ENCODE measurements around the gene WNT5B.
A peak's percentile ranks its signal among the peaks of the same experiment; 100 is the strongest.

The WNT5B gene

DNA sequence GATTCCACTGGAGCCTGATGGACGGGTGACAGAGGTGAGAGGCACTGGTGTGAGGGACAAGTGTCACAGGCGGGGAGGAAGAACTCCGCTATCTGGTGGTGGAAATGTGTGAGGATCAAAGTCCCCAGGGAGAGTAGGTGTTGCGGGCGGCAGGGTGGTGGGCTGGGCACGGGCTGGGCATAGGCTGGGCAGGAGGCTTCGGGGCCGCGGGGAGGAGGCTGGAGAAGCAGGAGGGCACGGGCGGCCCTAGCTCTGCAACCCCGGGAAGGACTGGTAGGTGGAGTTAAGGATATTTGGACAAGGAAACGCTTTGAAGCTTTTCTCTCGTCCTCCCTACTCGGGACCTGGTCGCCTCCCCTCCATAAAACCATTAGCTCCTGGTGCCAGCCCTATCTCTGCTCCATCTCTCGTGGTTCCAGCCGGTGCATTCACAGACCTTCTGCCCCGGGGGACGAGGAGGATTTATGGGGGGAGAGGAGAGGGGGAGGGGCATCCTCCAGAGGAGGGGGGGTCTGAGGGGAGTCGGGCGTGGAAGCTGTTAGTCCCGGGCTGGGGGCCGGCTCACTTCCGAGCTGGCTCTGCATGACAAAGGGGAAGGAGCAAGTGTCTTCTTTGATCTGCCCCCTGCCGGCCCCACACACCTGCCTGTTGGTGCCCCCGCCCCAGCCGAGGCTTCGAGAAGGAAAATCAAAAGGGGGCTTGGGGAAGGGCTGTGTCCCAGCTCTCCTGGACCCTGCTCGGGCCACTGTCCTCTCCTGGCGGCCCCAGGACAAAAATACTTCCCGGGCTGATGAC lies 504 bp downstream of the WNT5B start:
- peak overlapping the region; percentile 37 for H3K4me3 ChIP-seq (ENCODE audit: low read depth, low read length)
- TF ChIP-seq, protein P1, sequence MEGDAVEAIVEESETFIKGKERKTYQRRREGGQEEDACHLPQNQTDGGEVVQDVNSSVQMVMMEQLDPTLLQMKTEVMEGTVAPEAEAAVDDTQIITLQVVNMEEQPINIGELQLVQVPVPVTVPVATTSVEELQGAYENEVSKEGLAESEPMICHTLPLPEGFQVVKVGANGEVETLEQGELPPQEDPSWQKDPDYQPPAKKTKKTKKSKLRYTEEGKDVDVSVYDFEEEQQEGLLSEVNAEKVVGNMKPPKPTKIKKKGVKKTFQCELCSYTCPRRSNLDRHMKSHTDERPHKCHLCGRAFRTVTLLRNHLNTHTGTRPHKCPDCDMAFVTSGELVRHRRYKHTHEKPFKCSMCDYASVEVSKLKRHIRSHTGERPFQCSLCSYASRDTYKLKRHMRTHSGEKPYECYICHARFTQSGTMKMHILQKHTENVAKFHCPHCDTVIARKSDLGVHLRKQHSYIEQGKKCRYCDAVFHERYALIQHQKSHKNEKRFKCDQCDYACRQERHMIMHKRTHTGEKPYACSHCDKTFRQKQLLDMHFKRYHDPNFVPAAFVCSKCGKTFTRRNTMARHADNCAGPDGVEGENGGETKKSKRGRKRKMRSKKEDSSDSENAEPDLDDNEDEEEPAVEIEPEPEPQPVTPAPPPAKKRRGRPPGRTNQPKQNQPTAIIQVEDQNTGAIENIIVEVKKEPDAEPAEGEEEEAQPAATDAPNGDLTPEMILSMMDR (IDR thresholded peaks at IDR 0.05; ENCODE audit: borderline replicate concordance, insufficient read depth, low read depth, low read length): peak; percentile 26; the same call in 1 of the 2 replicates

DNA sequence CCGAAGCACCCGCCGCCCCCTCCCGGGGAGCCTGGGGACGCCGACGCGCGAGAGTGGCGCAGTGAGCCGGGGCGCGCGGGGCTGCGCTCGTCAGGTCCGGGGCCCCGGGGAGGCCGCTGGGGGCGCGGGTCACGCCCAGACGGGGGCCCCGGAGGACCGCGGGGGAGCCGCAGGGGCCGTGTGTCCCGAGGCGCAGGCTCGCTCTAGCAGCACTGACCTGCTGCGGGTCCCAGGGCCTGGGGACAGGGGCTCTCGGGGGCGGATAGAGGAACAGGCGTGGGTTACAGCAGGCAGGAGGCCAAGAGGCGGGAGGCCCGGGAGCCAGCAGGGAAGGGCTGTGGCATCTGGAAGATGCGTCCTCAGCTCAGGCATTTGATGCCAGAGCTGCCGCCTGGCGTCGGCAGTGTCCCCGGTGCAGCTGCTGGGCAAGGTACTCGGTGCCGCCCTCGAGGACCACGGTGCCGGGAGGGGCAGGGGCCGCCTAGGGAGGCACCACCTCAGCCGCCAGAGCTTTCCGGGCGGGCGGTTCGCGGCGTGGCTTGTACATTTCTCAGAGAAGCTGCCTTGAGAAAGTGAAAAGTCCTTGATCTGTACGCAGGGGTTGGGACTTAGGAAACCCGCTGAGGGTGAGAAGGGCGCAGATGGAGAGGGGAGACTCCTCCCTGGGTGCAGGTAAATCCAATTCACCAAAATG lies 1.2 kb downstream of the WNT5B start:
- peak overlapping the region; percentile 41 for H3K4me3 ChIP-seq (ENCODE audit: low read depth, low read length)
- TF ChIP-seq, protein P1 (IDR thresholded peaks at IDR 0.05; ENCODE audit: borderline replicate concordance, insufficient read depth, low read depth, low read length): 0 out of 2 replicates have a peak, but pooled peaks have one; percentile 7

- TF ChIP-seq, protein P1 (IDR thresholded peaks at IDR 0.05; ENCODE audit: borderline replicate concordance, insufficient read depth, low read depth, low read length): no peak
- H3K4me3 ChIP-seq (ENCODE audit: low read depth, low read length): no peak overlapping the region
Measured at GRCh38 chr12:1630827-1631591, 2.0 kb downstream of the WNT5B start.

GRCh38 chr12:1632702-1633101 lies 3.7 kb downstream of the WNT5B start:
- TF ChIP-seq, protein P1 (IDR thresholded peaks at IDR 0.05; ENCODE audit: borderline replicate concordance, insufficient read depth, low read depth, low read length): no peak
- H3K4me3 ChIP-seq (ENCODE audit: low read depth, low read length): no peak overlapping the region

DNA sequence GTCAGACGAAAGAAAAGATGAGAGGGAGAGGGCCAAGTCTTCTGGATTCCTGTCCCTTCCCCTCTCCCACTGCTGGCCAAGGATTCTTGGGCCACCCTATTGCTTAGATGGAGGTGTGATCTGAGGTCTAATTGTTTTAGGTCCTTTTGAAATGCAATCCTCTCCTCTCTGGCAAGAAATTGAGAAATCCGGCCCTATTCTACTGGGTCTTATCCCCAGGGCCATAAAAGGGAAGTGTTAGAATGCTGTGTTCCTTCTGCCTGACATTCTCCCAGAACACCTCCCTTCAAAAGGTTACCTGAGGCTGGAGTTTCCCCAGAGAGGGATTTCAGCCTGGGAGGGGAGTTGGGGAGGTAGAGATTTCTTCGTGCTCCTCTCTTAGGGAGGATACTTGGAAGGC lies 4.4 kb downstream of the WNT5B start:
- no peak overlapping the region for H3K4me3 ChIP-seq (ENCODE audit: low read depth, low read length)
- TF ChIP-seq, protein P1 (IDR thresholded peaks at IDR 0.05; ENCODE audit: borderline replicate concordance, insufficient read depth, low read depth, low read length): no peak

GRCh38 chr12:1634149-1634548 lies 5.1 kb downstream of the WNT5B start:
- TF ChIP-seq, protein P1 (IDR thresholded peaks at IDR 0.05; ENCODE audit: borderline replicate concordance, insufficient read depth, low read depth, low read length): no peak

More at GRCh38 chr12:1634149-1634548, 5.1 kb downstream of the WNT5B start:
- H3K4me3 ChIP-seq (ENCODE audit: low read depth, low read length): no peak overlapping the region

Measured in GM12875 (cell line).